Suprapubic skin (tissue), 4 donors: Measurements from ENCODE around the gene CCDC63. TPM values are rescaled to one million over a fixed set of nuclear protein-coding genes. Genes with fewer than 3 reads are reported as not detected.

Experiments used
- DNase-seq, 2 donors: peaks; one replicate each; pipeline ENCODE4 v3.0.0-alpha.2; 2019; ENCODE audit warnings: low spot score in 2 of 2
- H3K27ac ChIP-seq: fragments of 200-600 bp; sonication (generic); one replicate; pipeline ENCODE4 v1.5.1; 2019
- H3K27me3 ChIP-seq: fragments of 200-600 bp; sonication (generic); one replicate; pipeline ENCODE4 v1.5.1; 2019
- H3K36me3 ChIP-seq: fragments of 200-600 bp; sonication (generic); one replicate; pipeline ENCODE4 v1.5.1; 2019
- H3K4me1 ChIP-seq: fragments of 200-600 bp; sonication (generic); one replicate; pipeline ENCODE4 v1.5.1; 2019
- H3K4me3 ChIP-seq: fragments of 200-600 bp; sonication (generic); one replicate; pipeline ENCODE4 v1.5.1; 2019; ENCODE audit warnings: mild to moderate bottlenecking
- H3K9me3 ChIP-seq: fragments of 200-600 bp; sonication (generic); one replicate; pipeline ENCODE4 v1.5.1; 2019
- EP300 ChIP-seq: sonication (generic); formaldehyde crosslinking; IDR thresholded peaks from one replicate; pipeline ENCODE4 v1.6.1; 2017; ENCODE audit warnings: antibody characterized with exemption
- POLR2A ChIP-seq, 2 donors: fragments of 450-650 bp; IDR thresholded peaks; one replicate each; pipeline ENCODE4 v1.6.1; 2017; ENCODE audit warnings: antibody characterized with exemption in 2 of 2, mild to moderate bottlenecking in 2 of 2, moderate library complexity in 2 of 2
- POLR2AphosphoS5 ChIP-seq, 3 donors: sonication (generic); formaldehyde crosslinking; IDR thresholded peaks; one replicate each; pipeline ENCODE4 v1.6.1; 2017; ENCODE audit warnings: antibody characterized with exemption in 3 of 3
- WGBS: methylation state at CpG from one replicate; pipeline ENCODE4 v1.1.5; 2018; 5-methylcytosine and 5-hydroxymethylcytosine counted together
- total RNA-seq, 4 donors: library from RNA; depleted of rRNA; stranded (reverse); fragments of >200 nt; gene quantifications; one replicate each; pipeline ENCODE4 v1.1.0, GENCODE V29; 2016
- TF ChIP-seq, protein P1 (sequence below), 2 donors: fragments of 200-600 bp in 1 of 2; fragments of 450-650 bp in 1 of 2; sonication (generic) in 1 of 2; IDR thresholded peaks; one replicate each; pipeline ENCODE4 v1.5.1; 2016 to 2019; ENCODE audit warnings: antibody characterized with exemption in 2 of 2, mild to moderate bottlenecking in 1 of 2, moderate library complexity in 1 of 2

CCDC63 gene
- total RNA-seq, 4 donors from 2014 or later = not detected

DNA sequence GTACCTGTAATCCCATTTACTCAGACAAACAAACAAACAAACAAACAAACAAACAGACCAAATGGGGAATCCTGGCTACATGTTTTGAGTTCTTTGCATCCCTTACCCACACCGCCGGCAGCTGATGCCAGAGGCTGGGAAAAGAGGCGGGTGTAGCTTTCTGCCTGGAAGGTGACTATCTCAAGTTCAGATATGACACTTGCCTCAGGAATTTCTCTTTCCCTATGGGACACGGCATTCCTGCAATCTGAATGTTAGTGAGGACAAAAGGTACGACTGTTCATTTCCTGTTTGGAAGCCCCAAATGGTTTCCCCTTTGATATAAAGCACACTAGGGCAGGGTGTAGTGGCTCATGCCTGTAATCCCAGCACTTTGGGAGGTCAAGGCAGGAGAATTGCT, 70.7 kb downstream of the CCDC63 start:
- Histone ChIP-seq H3K27ac (no peak overlapping the region), H3K9me3 (no peaks in the 10 kb centered on the region), H3K4me3 (no peak overlapping the region), H3K36me3 (no peaks in the 10 kb centered on the region), H3K27me3 (peaks cover 21% of the 10 kb centered on the region), H3K4me1 (no peaks in the 10 kb centered on the region)
- 49% methylated on average over 5 of the region's 5 CpGs for WGBS
- no peak for DNase-seq
- TF ChIP-seq POLR2AphosphoS5 (IDR thresholded peaks at IDR 0.05) (no peak), EP300 (no peak), POLR2A (IDR thresholded peaks at IDR 0.05) (no peak)
- TF ChIP-seq, protein P1, sequence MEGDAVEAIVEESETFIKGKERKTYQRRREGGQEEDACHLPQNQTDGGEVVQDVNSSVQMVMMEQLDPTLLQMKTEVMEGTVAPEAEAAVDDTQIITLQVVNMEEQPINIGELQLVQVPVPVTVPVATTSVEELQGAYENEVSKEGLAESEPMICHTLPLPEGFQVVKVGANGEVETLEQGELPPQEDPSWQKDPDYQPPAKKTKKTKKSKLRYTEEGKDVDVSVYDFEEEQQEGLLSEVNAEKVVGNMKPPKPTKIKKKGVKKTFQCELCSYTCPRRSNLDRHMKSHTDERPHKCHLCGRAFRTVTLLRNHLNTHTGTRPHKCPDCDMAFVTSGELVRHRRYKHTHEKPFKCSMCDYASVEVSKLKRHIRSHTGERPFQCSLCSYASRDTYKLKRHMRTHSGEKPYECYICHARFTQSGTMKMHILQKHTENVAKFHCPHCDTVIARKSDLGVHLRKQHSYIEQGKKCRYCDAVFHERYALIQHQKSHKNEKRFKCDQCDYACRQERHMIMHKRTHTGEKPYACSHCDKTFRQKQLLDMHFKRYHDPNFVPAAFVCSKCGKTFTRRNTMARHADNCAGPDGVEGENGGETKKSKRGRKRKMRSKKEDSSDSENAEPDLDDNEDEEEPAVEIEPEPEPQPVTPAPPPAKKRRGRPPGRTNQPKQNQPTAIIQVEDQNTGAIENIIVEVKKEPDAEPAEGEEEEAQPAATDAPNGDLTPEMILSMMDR (IDR thresholded peaks at IDR 0.05) = no peak

GRCh38 chr12:110917961-110918360, 71.2 kb downstream of the CCDC63 start:
- Histone ChIP-seq H3K27me3 (peaks cover 21% of the 10 kb centered on the region), H3K4me3 (no peak overlapping the region), H3K9me3 (no peaks in the 10 kb centered on the region), H3K36me3 (no peaks in the 10 kb centered on the region), H3K27ac (no peak overlapping the region), H3K4me1 (no peaks in the 10 kb centered on the region)
- no peak for DNase-seq
- TF ChIP-seq POLR2AphosphoS5 (IDR thresholded peaks at IDR 0.05) (no peak), POLR2A (IDR thresholded peaks at IDR 0.05) (no peak)
- WGBS = 70% methylated on average over 7 of the region's 7 CpGs

DNA sequence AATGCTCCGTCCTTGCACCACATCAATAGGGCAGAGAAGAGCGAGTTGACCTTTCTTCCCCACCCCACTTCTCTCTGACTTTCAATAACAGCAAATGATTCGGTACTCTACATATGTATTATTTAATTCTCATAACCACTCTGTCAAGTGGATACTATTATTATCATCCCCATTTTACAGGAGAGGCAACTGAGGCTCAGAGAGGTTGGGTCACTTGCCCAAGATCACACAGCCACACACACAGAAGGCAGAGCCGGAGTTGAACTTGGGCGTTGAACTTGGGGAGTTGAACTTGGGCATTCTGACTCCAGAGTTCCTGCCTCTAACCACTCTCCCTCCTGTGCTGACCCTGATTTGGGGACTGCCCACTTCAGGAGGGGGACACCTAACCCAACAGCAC, 72.9 kb downstream of the CCDC63 start:
- 94% methylated on average over 5 of the region's 5 CpGs for WGBS
- Histone ChIP-seq H3K27ac (no peak overlapping the region), H3K4me3 (no peak overlapping the region), H3K9me3 (no peaks in the 10 kb centered on the region), H3K36me3 (no peaks in the 10 kb centered on the region), H3K4me1 (no peaks in the 10 kb centered on the region), H3K27me3 (peaks cover 30% of the 10 kb centered on the region)
- DNase-seq = no peak
- no peak for TF ChIP-seq POLR2AphosphoS5 (IDR thresholded peaks at IDR 0.05)
- TF ChIP-seq, protein P1 (IDR thresholded peaks at IDR 0.05) = no peak
- no peak for TF ChIP-seq POLR2A (IDR thresholded peaks at IDR 0.05)
- TF ChIP-seq EP300 = no peak

DNA sequence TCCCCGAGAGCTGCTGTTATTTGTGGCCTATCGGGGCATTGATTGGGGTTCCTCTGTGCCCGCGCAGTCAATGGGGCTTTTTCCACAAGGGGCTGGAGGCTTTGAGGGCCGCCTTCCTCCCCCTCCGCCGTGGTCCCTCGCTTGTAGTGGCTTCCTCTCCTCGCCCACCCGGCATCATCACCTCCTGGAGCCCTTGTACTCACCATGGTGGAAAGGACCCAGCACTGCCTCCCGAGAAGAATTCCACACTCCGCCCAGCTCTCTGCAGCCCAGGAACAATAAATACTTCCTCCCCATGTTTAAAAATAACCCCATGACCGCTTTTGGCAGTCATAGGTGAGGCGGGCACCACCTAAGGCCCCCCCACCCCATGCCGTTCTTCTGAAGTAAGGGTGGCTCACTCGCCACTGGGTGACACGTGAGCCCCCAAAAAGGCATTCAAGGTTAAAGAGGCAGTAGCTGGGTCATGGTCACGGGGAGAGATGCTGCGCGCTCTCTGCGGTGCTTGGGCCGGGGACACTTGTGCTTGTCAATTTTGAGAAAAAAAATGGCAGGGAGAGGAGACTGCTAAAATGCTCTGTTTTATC, 73.6 kb downstream of the CCDC63 start, which contains the start of gene MYL2:
Gene MYL2, minus strand, starts transcription at position 256 of the 587 bp plus-strand sequence. Its CDS starts 50 bp downstream, at position 206.
- H3K27ac ChIP-seq = no peak within 1 kb of the TSS
- no peaks in the 10 kb centered on the region for H3K9me3 ChIP-seq
- no peak within 1 kb of the TSS for H3K4me3 ChIP-seq
- H3K4me1 ChIP-seq = no peaks in the 10 kb centered on the region
- H3K27me3 ChIP-seq = peaks cover 30% of the 10 kb centered on the region
- 62% methylated on average over 22 of the region's 22 CpGs for WGBS
- H3K36me3 ChIP-seq = no peaks in the 10 kb centered on the region
- no peak for DNase-seq
- TF ChIP-seq POLR2A (IDR thresholded peaks at IDR 0.05) = no peak
- TF ChIP-seq POLR2AphosphoS5 (IDR thresholded peaks at IDR 0.05) = no peak
- TF ChIP-seq, protein P1 (IDR thresholded peaks at IDR 0.05) = no peak
- no peak for TF ChIP-seq EP300

DNA sequence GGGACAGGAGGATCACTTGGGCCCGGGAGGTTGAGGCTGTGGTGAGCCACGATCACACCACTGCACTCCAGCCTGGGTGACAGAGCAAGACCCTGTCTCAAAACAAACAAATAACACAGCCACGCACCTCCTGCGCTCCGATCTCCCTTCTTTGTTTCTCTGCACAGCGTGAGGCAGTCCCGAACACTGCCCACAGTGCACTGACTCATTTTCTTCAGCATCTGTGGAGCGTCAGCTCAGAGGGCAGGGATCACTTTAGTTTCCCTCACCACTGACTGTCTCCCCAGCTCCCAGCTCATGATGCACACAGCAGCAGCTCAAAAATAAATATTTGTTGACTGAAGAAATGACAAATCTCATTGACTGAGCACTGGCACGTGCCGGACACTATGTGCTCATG, 74.5 kb downstream of the CCDC63 start:
- H3K27me3 ChIP-seq = peaks cover 30% of the 10 kb centered on the region
- H3K4me1 ChIP-seq = no peaks in the 10 kb centered on the region
- H3K9me3 ChIP-seq = no peaks in the 10 kb centered on the region
- no peak overlapping the region for H3K27ac ChIP-seq
- 85% methylated on average over 10 of the region's 10 CpGs for WGBS
- DNase-seq = no peak
- H3K4me3 ChIP-seq = no peak overlapping the region
- no peaks in the 10 kb centered on the region for H3K36me3 ChIP-seq
- TF ChIP-seq POLR2A (IDR thresholded peaks at IDR 0.05) (no peak), POLR2AphosphoS5 (IDR thresholded peaks at IDR 0.05) (no peak), EP300 (no peak)
- TF ChIP-seq, protein P1 (IDR thresholded peaks at IDR 0.05) = no peak

- Histone ChIP-seq H3K27me3 (peaks cover 26% of the 10 kb centered on the region), H3K36me3 (no peaks in the 10 kb centered on the region), H3K4me1 (no peaks in the 10 kb centered on the region), H3K27ac (no peak overlapping the region), H3K4me3 (no peak overlapping the region), H3K9me3 (no peaks in the 10 kb centered on the region)
- DNase-seq = no peak
- TF ChIP-seq EP300 = no peak
- TF ChIP-seq, protein P1 (IDR thresholded peaks at IDR 0.05) = no peak
- no peak for TF ChIP-seq POLR2AphosphoS5 (IDR thresholded peaks at IDR 0.05)
- TF ChIP-seq POLR2A (IDR thresholded peaks at IDR 0.05) = no peak
- 61% methylated on average over 6 of the region's 7 CpGs for WGBS
Measured at GRCh38 chr12:110922652-110923051, 75.9 kb downstream of the CCDC63 start.
